ENCODE results near the gene KRTAP10-8. TPM values are rescaled to one million over a fixed set of nuclear protein-coding genes. Genes with fewer than 3 reads are reported as not detected.

Gene KRTAP10-8
- total RNA-seq, 1 donor: not detected

- Histone ChIP-seq H3K79me2 (ENCODE audit: insufficient read depth, low read length) (no peaks in the 10 kb centered on the region), H3K27ac (ENCODE audit: low read depth, low read length) (no peak overlapping the region)
- TF ChIP-seq CTCF (IDR thresholded peaks at IDR 0.05; ENCODE audit: extremely low read depth, low read depth, low read length): no peak
Measured at GRCh38 chr21:44617071-44617501, 5.2 kb downstream of the KRTAP10-8 start.

GRCh38 chr21:44618504-44618903 is 6.6 kb downstream of the KRTAP10-8 start:
- DNase-seq (ENCODE audit: insufficient read length, low spot score, missing footprints): no peak
- Histone ChIP-seq H3K27ac (ENCODE audit: low read depth, low read length) (no peak overlapping the region), H3K4me2 (ENCODE audit: insufficient read depth, low read length) (no peak overlapping the region), H3K4me1 (ENCODE audit: insufficient read depth, low read length) (no peaks in the 10 kb centered on the region), H3K36me3 (ENCODE audit: insufficient read depth, low read length) (no peaks in the 10 kb centered on the region), H3K4me3 (ENCODE audit: insufficient read depth, low read length) (no peak overlapping the region), H2AFZ (ENCODE audit: low read length) (no peak overlapping the region), H3K27me3 (ENCODE audit: insufficient read depth, low read length) (no peaks in the 10 kb centered on the region), H3K9me3 (ENCODE audit: low read depth, low read length) (no peaks in the 10 kb centered on the region), H4K20me1 (ENCODE audit: insufficient read depth, low read length) (no peaks in the 10 kb centered on the region), H3K79me2 (ENCODE audit: insufficient read depth, low read length) (no peaks in the 10 kb centered on the region)
- peak; percentile 29 for TF ChIP-seq CTCF (IDR thresholded peaks at IDR 0.05; ENCODE audit: extremely low read depth, low read depth, low read length)

More at GRCh38 chr21:44617071-44617501, 5.2 kb downstream of the KRTAP10-8 start:
- no peaks in the 10 kb centered on the region for H3K27me3 ChIP-seq (ENCODE audit: insufficient read depth, low read length)
- no peaks in the 10 kb centered on the region for H3K4me1 ChIP-seq (ENCODE audit: insufficient read depth, low read length)
- no peak overlapping the region for H3K4me3 ChIP-seq (ENCODE audit: insufficient read depth, low read length)
- no peaks in the 10 kb centered on the region for H4K20me1 ChIP-seq (ENCODE audit: insufficient read depth, low read length)
- H2AFZ ChIP-seq (ENCODE audit: low read length): no peak overlapping the region
- H3K36me3 ChIP-seq (ENCODE audit: insufficient read depth, low read length): no peaks in the 10 kb centered on the region
- H3K9me3 ChIP-seq (ENCODE audit: low read depth, low read length): no peaks in the 10 kb centered on the region
- no peak overlapping the region for H3K4me2 ChIP-seq (ENCODE audit: insufficient read depth, low read length)
- DNase-seq (ENCODE audit: insufficient read length, low spot score, missing footprints): no peak

GRCh38 chr21:44618909-44619308 is 7.0 kb downstream of the KRTAP10-8 start:
- TF ChIP-seq CTCF (IDR thresholded peaks at IDR 0.05; ENCODE audit: extremely low read depth, low read depth, low read length): no peak
- Histone ChIP-seq H3K36me3 (ENCODE audit: insufficient read depth, low read length) (no peaks in the 10 kb centered on the region), H3K27ac (ENCODE audit: low read depth, low read length) (no peak overlapping the region), H4K20me1 (ENCODE audit: insufficient read depth, low read length) (no peaks in the 10 kb centered on the region), H3K4me1 (ENCODE audit: insufficient read depth, low read length) (no peaks in the 10 kb centered on the region), H3K9me3 (ENCODE audit: low read depth, low read length) (no peaks in the 10 kb centered on the region), H3K27me3 (ENCODE audit: insufficient read depth, low read length) (no peaks in the 10 kb centered on the region), H3K79me2 (ENCODE audit: insufficient read depth, low read length) (no peaks in the 10 kb centered on the region), H2AFZ (ENCODE audit: low read length) (no peak overlapping the region), H3K4me2 (ENCODE audit: insufficient read depth, low read length) (no peak overlapping the region), H3K4me3 (ENCODE audit: insufficient read depth, low read length) (no peak overlapping the region)
- DNase-seq (ENCODE audit: insufficient read length, low spot score, missing footprints): no peak

GRCh38 chr21:44619886-44620285 is 8.0 kb downstream of the KRTAP10-8 start:
- no peak overlapping the region for H3K4me3 ChIP-seq (ENCODE audit: insufficient read depth, low read length)
- no peaks in the 10 kb centered on the region for H3K27me3 ChIP-seq (ENCODE audit: insufficient read depth, low read length)
- H3K79me2 ChIP-seq (ENCODE audit: insufficient read depth, low read length): no peaks in the 10 kb centered on the region
- no peak for DNase-seq (ENCODE audit: insufficient read length, low spot score, missing footprints)
- H3K4me2 ChIP-seq (ENCODE audit: insufficient read depth, low read length): no peak overlapping the region
- H4K20me1 ChIP-seq (ENCODE audit: insufficient read depth, low read length): no peaks in the 10 kb centered on the region
- no peaks in the 10 kb centered on the region for H3K36me3 ChIP-seq (ENCODE audit: insufficient read depth, low read length)
- no peak overlapping the region for H2AFZ ChIP-seq (ENCODE audit: low read length)
- no peaks in the 10 kb centered on the region for H3K4me1 ChIP-seq (ENCODE audit: insufficient read depth, low read length)
- no peak for TF ChIP-seq CTCF (IDR thresholded peaks at IDR 0.05; ENCODE audit: extremely low read depth, low read depth, low read length)
- H3K9me3 ChIP-seq (ENCODE audit: low read depth, low read length): no peaks in the 10 kb centered on the region
- no peak overlapping the region for H3K27ac ChIP-seq (ENCODE audit: low read depth, low read length)

Measured in osteoblast (primary cell).